T-helper 17 cell (primary cell): ENCODE measurements around the gene RSBN1. TPM values are rescaled to one million over a fixed set of nuclear protein-coding genes. Genes with fewer than 3 reads are reported as not detected.

Experiments
- ATAC-seq: fragments of 150-1000 bp; cut with Tn5 transposase; 2 replicates; pipeline ENCODE4 v1.10.0; 2021; ENCODE audit warnings: mild to moderate bottlenecking, moderate library complexity
- DNase-seq, 3 donors: peaks; one replicate each; pipeline versions ENCODE4 v3.0.0 to v3.0.0-alpha.2; 2020 to 2021
- H3K9me3 ChIP-seq: one replicate; pipeline ENCODE4 v1.7.0; 2013; ENCODE audit warnings: low read length, mild to moderate bottlenecking; ENCODE audit not compliant: control insufficient read depth, poor library complexity, severe bottlenecking
- H3K27ac Mint-ChIP-seq: one replicate; pipeline ENCODE4 v1.8.0; 2022; ENCODE audit warnings: mild to moderate bottlenecking, moderate library complexity, mixed read lengths
- H3K27me3 Mint-ChIP-seq: one replicate; pipeline ENCODE4 v1.8.0; 2022; ENCODE audit warnings: mixed read lengths
- H3K36me3 Mint-ChIP-seq: one replicate; pipeline ENCODE4 v1.8.0; 2022; ENCODE audit warnings: low read depth, mixed read lengths
- H3K4me1 Mint-ChIP-seq: one replicate; pipeline ENCODE4 v1.8.0; 2022; ENCODE audit warnings: mild to moderate bottlenecking, mixed read lengths
- H3K4me3 Mint-ChIP-seq: one replicate; pipeline ENCODE4 v1.8.0; 2022; ENCODE audit warnings: mild to moderate bottlenecking, moderate library complexity, mixed read lengths
- total RNA-seq, 4 donors: library from RNA in 2 of 4; stranded (reverse) in 2 of 4; gene quantifications; one replicate each; pipeline ENCODE4 v1.2.3 and lab custom pipeline; 2022 to 2026

The RSBN1 gene
- total RNA-seq, 2 donors from 2014 or later = 40.1 to 45.8 TPM

DNA sequence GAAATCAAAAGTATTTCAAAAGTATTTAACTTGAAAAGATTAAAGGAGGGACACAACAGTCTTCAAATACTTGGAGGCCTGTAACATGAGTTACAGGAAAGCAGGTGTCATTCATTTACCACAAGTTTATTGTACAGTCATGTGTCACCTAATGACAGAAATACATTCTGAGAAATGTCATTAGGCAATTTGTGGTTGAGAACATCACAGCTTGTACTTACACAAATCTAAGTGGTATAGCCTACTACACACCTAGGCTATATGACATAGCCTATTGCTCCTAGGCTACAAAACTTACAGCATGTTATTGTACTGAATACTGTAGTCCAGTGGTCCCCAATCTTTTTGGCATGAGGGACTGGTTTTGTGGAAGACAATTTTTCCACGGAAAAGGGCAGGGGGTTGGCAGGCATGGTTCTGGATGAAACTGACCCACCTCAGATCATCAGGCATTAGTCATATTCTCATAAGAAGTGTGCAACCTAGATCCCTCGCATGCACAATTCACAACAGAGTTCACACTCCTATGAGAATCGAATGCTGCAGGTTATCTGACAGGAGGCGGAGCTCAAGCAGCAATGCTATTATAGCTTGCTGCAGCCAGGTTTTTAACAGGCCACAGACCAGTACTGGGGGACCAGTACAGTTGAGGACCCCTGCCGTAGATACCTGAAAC is 28.0 kb downstream of the RSBN1 start:
- H3K4me3 Mint-ChIP-seq = peak overlapping the region; percentile 82
- no peaks in the 10 kb centered on the region for H3K36me3 Mint-ChIP-seq
- no peaks in the 10 kb centered on the region for H3K27me3 Mint-ChIP-seq
- no peak overlapping the region for H3K27ac Mint-ChIP-seq
- no peak for DNase-seq
- H3K9me3 ChIP-seq = no peaks in the 10 kb centered on the region
- peaks cover 44% of the 10 kb centered on the region for H3K4me1 Mint-ChIP-seq
- ATAC-seq = peak; percentile 56

DNA sequence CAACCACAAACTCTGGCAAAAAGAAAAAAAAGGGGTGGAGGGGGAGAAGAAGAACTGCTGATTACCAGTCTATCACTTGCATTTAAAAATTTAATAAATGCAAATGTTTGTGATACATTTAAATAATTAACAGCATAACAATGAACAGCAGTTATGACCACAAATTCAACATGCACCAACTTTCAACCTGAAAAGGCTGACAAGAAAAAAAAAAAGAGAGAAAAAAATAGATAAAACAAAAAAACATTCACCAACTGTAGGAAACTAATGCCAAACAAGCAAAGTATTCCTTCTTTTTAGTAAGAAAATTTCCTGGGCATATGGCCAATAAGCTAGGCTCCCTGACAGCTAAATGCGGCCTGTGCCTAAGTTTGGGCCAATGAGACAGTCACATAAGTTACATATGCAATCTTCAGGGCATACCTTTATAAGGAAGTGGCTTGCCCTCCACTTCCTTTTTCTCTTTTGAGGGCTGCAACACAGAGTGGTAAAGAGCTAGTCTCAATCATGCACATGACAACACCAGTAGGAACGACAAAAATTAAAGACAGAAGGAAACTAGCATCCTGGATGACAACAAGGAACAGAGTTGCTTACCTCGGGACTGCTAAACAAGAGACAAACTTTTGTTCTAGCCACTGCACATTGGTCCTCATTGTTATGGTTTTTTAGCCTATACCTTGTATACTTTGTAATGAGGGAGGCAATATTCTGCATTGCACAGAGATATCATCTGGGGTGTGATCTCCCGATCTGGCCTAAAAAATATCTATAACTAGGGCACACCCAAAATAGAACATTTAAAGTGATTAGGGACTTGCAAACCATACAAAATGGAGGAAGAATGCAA is 28.8 kb downstream of the RSBN1 start:
- Mint-ChIP-seq H3K27me3 (no peaks in the 10 kb centered on the region), H3K4me1 (peaks cover 47% of the 10 kb centered on the region), H3K27ac (no peak overlapping the region), H3K36me3 (no peaks in the 10 kb centered on the region), H3K4me3 (peak overlapping the region; percentile 82)
- ATAC-seq (peak; percentile 93), DNase-seq (peak in 2 of 3 donors; percentile 27 to 34)
- no peaks in the 10 kb centered on the region for H3K9me3 ChIP-seq

DNA sequence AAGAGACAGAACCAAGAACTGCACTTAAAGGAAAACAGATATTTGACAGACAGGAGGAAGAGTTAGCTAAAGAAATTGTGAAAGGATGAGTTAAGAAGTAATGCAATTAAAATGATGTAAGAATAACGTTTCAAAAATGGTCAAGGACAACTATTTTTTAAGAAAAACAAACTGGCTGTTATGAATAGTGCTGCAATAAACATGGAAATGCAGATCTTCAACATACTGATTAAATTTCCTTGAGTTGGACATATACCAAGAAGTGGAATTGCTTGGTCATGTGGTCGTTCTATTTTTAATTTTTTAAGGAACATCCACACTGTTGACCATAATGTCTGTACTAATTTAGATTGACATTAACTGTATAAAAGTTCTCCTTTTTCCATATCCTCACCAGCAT is 29.9 kb downstream of the RSBN1 start:
- DNase-seq (no peak), ATAC-seq (no peak)
- H3K9me3 ChIP-seq = no peaks in the 10 kb centered on the region
- no peak overlapping the region for H3K4me3 Mint-ChIP-seq
- H3K27ac Mint-ChIP-seq = no peak overlapping the region
- H3K4me1 Mint-ChIP-seq = peaks cover 42% of the 10 kb centered on the region
- no peaks in the 10 kb centered on the region for H3K36me3 Mint-ChIP-seq
- no peaks in the 10 kb centered on the region for H3K27me3 Mint-ChIP-seq

DNA sequence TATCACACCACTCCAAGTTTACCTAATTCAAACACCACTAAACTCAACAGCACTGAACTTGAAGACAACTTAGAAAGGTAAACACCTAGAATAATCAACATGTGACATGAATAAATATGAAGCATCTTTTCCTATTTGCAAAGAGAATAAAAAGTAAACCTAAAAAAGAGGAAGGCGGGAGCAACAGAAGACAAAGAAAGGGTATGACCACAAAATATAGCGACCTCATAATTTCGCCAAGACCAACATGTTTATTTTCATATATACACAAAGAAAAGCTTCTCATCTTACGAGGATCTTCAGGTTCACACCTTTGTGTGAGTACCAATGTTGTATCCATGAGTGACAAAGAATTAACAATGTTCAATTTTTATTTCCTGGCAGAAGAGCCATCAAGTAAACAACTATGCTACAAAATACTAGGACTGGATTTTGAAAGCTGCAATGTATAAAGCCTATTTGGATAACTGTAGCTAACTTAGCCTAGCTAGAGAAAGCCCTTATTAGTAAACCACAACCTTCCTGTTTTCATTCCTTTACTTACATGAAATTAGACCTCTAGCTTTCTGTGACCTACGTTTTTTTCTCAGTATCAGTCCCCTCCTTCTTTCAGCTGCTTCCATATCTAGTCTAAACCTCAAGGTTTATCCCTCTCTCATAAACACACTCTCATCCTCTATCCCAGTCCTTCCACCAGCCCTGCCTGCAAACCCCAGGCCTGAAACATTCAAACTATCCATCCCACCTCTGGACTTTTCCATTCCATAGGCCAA is 31.7 kb downstream of the RSBN1 start:
- no peak overlapping the region for H3K27ac Mint-ChIP-seq
- no peak for DNase-seq
- no peaks in the 10 kb centered on the region for H3K27me3 Mint-ChIP-seq
- H3K4me1 Mint-ChIP-seq = peaks cover 27% of the 10 kb centered on the region
- H3K4me3 Mint-ChIP-seq = no peak overlapping the region
- ATAC-seq = peak; percentile 26
- H3K36me3 Mint-ChIP-seq = no peaks in the 10 kb centered on the region
- no peaks in the 10 kb centered on the region for H3K9me3 ChIP-seq

DNA sequence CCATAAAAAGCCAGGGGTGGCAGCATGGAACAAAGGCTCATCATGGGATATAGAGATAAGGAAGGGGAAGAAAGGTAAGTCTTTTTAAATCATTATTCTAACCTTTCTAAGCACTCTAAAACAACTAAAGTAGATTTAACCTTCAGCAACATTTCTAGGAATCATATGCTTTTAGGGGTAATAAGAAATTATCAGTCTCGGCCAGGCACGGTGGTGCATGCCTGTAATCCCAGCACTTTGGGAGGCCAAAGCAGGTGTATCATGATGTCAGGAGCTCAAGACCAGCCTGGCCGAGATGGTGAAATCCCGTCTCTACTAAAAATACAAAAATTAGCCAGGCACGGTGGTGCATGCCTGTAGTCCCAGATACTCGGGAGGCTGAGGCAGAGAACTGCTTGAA is 32.7 kb downstream of the RSBN1 start:
- no peaks in the 10 kb centered on the region for H3K27me3 Mint-ChIP-seq
- no peaks in the 10 kb centered on the region for H3K36me3 Mint-ChIP-seq
- H3K4me1 Mint-ChIP-seq = peaks cover 25% of the 10 kb centered on the region
- no peaks in the 10 kb centered on the region for H3K9me3 ChIP-seq
- no peak overlapping the region for H3K27ac Mint-ChIP-seq
- ATAC-seq (no peak), DNase-seq (no peak)
- H3K4me3 Mint-ChIP-seq = no peak overlapping the region

DNA sequence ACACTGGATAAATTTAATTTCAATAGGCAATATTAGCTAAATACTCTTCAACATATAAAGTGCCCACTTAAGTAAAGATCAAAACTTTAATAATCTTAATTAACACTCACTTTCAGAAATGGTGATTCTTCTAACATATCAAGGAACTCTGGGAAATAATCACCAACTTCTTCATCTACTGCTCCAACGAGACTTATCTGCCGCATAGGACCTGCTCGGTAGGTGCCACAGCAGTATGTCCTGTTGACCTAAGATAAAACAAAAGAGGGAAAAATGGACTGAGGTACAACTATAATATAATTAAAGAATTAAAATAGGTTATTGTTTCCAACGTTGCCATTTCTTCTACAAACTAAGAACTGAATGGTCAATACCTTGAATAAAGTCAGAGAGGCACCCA is 34.7 kb downstream of the RSBN1 start:
- Mint-ChIP-seq H3K36me3 (peaks cover 3% of the 10 kb centered on the region), H3K4me3 (no peak overlapping the region), H3K27me3 (no peaks in the 10 kb centered on the region), H3K4me1 (peaks cover 8% of the 10 kb centered on the region), H3K27ac (no peak overlapping the region)
- DNase-seq = no peak
- no peak for ATAC-seq
- H3K9me3 ChIP-seq = no peaks in the 10 kb centered on the region

DNA sequence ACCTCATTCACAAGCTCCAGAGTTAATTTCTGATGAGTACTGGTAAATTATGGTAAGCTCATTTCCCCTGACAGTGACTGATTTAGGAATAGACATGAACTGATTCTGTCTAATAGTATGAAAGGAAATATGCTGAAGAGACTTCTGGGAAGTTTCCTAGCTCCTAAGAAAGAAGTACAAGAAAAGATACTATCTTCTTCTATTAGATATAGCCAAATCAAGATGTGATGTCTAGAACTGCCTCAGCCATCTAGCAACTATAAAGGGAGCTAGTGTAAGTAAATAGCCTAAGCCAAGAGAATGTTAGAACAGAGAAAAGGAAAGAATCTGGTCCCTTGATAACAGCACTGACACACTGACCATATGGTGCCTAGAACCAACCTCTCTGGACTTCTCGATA is 42.2 kb downstream of the RSBN1 start:
- Mint-ChIP-seq H3K36me3 (peaks cover 12% of the 10 kb centered on the region), H3K27me3 (no peaks in the 10 kb centered on the region), H3K4me3 (no peak overlapping the region), H3K27ac (peak overlapping the region; percentile 70), H3K4me1 (peaks cover 27% of the 10 kb centered on the region)
- DNase-seq = no peak
- ATAC-seq = no peak
- no peaks in the 10 kb centered on the region for H3K9me3 ChIP-seq

DNA sequence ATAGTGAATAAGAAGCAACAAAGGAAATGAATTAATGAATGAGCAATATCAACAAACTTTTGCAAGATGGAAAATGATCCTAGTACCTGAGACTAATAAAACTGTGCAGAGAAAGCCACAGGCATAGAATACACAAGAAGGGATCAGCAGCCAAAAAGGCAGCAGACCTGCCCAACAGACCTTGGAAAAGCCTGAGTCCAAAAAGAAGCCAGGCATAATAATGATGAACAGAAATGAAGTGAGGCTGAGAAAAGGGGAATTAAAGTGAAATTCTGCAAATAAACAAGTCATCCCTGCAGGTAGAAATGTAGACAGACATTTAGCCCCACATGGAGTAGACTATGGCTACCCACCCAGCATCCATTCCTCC is 42.7 kb downstream of the RSBN1 start:
- H3K27ac Mint-ChIP-seq = peak overlapping the region; percentile 70
- peaks cover 27% of the 10 kb centered on the region for H3K4me1 Mint-ChIP-seq
- ATAC-seq (no peak), DNase-seq (no peak)
- no peaks in the 10 kb centered on the region for H3K9me3 ChIP-seq
- peaks cover 12% of the 10 kb centered on the region for H3K36me3 Mint-ChIP-seq
- H3K4me3 Mint-ChIP-seq = no peak overlapping the region
- H3K27me3 Mint-ChIP-seq = no peaks in the 10 kb centered on the region

DNA sequence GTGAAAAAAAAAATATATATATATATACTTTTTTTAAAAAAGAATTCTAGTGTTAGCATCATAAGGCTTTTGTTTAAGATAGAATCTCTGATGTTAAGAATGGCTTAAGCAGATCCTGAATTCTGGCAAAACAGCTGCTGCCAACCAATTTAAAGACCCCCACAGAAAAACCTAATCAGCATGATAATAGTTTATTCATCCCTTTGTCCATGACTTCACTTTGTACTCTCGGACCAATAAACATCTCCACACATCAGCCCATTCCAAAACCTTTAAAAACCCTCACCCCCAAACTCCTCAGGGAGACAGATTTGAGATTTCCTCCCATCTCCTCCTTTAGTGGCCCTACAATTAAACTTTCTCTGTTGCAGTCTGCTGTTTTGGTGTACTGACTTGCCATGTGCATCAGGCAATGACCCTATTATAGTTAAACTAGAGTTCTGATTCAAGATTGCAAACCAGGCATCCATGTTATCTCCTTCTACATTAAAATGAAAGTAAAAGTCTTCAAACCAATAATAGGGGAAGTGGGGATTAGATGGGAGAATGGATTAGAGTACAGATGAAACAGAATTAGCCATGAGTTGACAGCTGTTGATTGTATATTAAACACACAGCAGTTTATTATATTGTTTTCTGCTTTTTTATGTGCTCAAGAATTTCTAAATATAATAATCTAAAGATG is 43.2 kb downstream of the RSBN1 start:
- Mint-ChIP-seq H3K27ac (peak overlapping the region; percentile 70), H3K4me1 (peaks cover 28% of the 10 kb centered on the region), H3K4me3 (no peak overlapping the region), H3K27me3 (no peaks in the 10 kb centered on the region), H3K36me3 (peaks cover 13% of the 10 kb centered on the region)
- H3K9me3 ChIP-seq = no peaks in the 10 kb centered on the region
- no peak for DNase-seq
- no peak for ATAC-seq

DNA sequence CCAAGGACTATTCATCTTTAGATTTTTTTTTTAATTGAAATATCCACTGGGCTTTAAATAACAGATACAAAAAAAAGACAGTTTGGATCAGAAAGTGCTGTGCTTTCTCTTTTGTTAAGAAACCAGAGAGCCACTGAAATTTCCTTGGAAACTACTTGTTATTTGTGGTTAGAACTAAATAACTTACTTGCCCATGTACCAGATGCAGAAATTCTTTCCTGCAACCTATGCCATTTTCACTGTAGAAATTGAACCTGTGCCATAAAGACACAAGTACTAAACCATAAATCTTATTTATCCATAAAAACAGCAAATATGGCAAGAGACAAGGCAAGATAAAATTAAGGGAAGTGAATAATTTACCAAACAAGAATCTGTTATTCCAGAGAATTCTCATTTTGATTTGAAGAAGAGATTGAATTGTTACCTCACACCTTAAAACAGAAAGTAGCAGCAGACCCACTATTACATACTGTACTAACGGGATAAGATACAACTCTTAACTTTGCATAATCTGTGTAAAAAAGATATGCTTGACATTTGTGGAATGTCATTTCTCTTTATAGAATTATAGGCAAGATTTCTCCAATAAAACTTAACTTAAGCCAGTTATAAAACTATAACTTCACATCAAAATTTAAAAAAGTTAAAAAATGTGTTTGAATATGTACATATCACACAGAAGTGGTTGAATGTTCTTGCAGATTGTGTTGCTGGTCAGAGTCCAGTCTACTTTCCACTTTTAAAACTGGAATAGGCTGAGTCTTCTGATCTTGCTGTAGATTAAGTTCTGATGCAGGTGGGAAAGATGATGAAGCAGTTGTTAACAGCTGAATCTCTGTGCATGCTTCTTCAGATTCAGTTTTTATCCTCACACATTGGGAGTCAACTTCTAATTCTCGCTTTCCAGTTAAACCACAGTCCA is 46.7 kb downstream of the RSBN1 start:
- ATAC-seq (no peak), DNase-seq (no peak)
- Mint-ChIP-seq H3K36me3 (peaks cover 12% of the 10 kb centered on the region), H3K27ac (peak overlapping the region; percentile 67), H3K4me3 (no peak overlapping the region), H3K4me1 (peaks cover 23% of the 10 kb centered on the region), H3K27me3 (no peaks in the 10 kb centered on the region)
- H3K9me3 ChIP-seq = no peaks in the 10 kb centered on the region

DNA sequence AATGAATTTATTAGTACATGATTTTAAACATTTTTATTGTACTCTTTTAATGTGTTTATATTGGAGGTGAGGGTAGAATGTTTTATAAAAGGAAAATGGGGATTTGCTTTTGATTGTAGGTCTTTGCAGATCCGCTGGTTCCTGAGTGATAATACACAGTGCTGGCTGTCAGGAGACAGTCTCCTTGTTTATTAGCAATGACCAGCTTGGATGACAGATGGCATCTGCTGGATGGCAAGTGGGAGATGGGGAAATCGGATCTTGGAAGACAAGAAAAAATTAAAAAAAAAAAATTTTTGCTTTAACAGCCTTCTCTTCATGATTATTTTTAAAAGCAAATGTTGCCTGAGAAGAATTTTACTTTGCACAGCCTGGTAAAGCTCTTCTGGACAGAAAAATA is 48.6 kb downstream of the RSBN1 start:
- Mint-ChIP-seq H3K4me3 (no peak overlapping the region), H3K27ac (no peak overlapping the region), H3K36me3 (peaks cover 9% of the 10 kb centered on the region), H3K27me3 (no peaks in the 10 kb centered on the region), H3K4me1 (peaks cover 15% of the 10 kb centered on the region)
- no peaks in the 10 kb centered on the region for H3K9me3 ChIP-seq
- ATAC-seq = no peak
- no peak for DNase-seq

DNA sequence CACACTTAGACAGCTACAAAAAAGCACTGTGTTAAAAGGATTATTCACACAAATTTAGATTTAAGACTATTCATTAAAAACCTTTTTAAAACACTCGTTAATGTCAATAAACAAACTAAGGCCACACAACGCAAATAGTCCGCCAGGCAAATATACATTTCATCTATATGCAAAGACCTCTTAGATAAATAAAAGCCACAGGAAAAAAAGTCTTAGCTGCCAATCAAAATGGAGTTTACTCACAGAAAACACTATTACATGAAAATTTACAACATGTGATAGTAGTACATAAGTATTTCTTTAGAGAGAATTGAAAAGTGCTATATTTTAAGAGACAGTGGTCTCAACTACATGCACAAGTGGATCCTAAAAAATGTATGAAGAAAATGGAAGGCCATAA is 50.3 kb downstream of the RSBN1 start:
- H3K9me3 ChIP-seq = no peaks in the 10 kb centered on the region
- DNase-seq (no peak), ATAC-seq (no peak)
- H3K4me3 Mint-ChIP-seq = no peak overlapping the region
- peak overlapping the region; percentile 91 for H3K27ac Mint-ChIP-seq
- H3K36me3 Mint-ChIP-seq = peaks cover 7% of the 10 kb centered on the region
- H3K4me1 Mint-ChIP-seq = peaks cover 20% of the 10 kb centered on the region
- no peaks in the 10 kb centered on the region for H3K27me3 Mint-ChIP-seq
